ENCODE results near the gene CACYBP. TPM values are rescaled to one million over a fixed set of nuclear protein-coding genes. Genes with fewer than 3 reads are reported as not detected.
A peak's percentile ranks its signal among the peaks of the same experiment; 100 is the strongest.
"Not testable (repeated sequence)": the region's sequence is repeated elsewhere in the genome, so short reads cannot be mapped to it uniquely, and the experiment has no call there.

CACYBP gene
- total and polyA plus RNA-seq, 4 donors = 40.6 to 219 (median 65.1) TPM

DNA sequence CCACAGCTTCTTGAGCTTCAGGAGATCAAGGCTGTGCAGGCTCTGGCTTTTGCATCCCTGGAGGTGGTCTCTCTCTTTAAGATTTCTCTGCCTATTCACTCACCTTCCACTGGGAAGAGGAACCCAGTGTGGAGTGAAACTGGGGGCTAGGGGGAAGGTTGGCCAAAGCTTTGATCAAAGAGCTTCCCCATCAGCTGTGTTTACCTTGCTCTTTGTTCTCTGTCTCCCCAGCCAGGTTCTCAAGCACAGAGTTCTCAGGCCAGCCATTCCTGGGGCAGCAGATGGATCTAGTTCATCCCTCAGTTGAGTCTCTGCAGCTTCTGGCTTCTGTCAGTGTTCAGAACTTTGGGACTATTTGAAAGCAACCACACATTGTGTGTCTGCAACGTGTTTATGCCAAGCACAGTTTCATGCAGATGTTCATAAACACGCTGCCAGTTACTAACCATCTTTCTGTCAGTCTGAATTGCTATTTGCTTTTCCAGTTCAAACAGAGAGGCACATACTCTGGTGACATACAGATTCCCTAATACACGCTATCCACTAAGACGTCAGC is 40.7 kb downstream of the CACYBP start:
- no peak overlapping the region for H3K9ac ChIP-seq (ENCODE audit: insufficient read depth in 1 of 2, low read length in 2 of 2)
- H3K4me1 ChIP-seq (ENCODE audit: control insufficient read depth in 5 of 5, insufficient read depth in 5 of 5, low read length in 5 of 5) = peaks cover 0 to 10% (median 0%) of the 10 kb centered on the region in 5 donors
- WGBS, 2 donors = 68 to 73% methylated on average over 4 of the region's 4 CpGs
- H3K27ac ChIP-seq (ENCODE audit: low read depth in 1 of 2, low read length in 1 of 2) = no peak overlapping the region
- TF ChIP-seq, protein P1, sequence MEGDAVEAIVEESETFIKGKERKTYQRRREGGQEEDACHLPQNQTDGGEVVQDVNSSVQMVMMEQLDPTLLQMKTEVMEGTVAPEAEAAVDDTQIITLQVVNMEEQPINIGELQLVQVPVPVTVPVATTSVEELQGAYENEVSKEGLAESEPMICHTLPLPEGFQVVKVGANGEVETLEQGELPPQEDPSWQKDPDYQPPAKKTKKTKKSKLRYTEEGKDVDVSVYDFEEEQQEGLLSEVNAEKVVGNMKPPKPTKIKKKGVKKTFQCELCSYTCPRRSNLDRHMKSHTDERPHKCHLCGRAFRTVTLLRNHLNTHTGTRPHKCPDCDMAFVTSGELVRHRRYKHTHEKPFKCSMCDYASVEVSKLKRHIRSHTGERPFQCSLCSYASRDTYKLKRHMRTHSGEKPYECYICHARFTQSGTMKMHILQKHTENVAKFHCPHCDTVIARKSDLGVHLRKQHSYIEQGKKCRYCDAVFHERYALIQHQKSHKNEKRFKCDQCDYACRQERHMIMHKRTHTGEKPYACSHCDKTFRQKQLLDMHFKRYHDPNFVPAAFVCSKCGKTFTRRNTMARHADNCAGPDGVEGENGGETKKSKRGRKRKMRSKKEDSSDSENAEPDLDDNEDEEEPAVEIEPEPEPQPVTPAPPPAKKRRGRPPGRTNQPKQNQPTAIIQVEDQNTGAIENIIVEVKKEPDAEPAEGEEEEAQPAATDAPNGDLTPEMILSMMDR (IDR thresholded peaks at IDR 0.05; ENCODE audit: control extremely low read depth, extremely low read depth) = no peak
- ATAC-seq (ENCODE audit: insufficient read depth, low FRiP score) (no peak), DNase-seq (no peak)
- H3K36me3 ChIP-seq (ENCODE audit: control insufficient read depth in 4 of 4, insufficient read depth in 4 of 4, low read length in 4 of 4) = no peaks in the 10 kb centered on the region
- H3K9me3 ChIP-seq (ENCODE audit: control insufficient read depth in 4 of 4, insufficient read depth in 3 of 4, low read length in 3 of 4) = no peaks in the 10 kb centered on the region
- no peaks in the 10 kb centered on the region for H3K27me3 ChIP-seq (ENCODE audit: control insufficient read depth in 3 of 3, insufficient read depth in 3 of 3, low read length in 2 of 3)
- H3K4me3 ChIP-seq = no peak overlapping the region

DNA sequence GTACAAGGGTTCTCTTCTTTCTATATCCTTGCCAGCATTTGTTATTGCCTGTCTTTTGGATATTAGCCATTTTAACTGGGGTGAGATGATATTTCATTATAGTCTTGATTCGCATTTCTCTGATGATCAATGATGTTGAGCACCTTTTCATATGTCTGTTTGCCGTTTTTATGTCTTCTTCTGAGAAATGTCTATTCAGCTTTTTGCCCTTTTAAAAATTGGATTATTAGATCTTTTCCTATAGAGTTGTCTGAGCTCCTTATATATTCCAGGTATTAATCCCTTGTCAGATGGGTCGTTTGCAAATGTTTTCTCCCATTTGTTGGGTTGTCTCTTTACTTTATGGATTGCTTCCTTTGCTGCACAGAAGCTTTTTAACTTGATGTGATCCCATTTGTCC is 42.9 kb downstream of the CACYBP start:
- TF ChIP-seq, protein P1 (IDR thresholded peaks at IDR 0.05; ENCODE audit: control extremely low read depth, extremely low read depth) = no peak
- Histone ChIP-seq H3K4me1 (ENCODE audit: control insufficient read depth in 5 of 5, insufficient read depth in 5 of 5, low read length in 5 of 5) (peaks cover 0 to 10% (median 0%) of the 10 kb centered on the region in 5 donors), H3K36me3 (ENCODE audit: control insufficient read depth in 4 of 4, insufficient read depth in 4 of 4, low read length in 4 of 4) (no peaks in the 10 kb centered on the region), H3K27ac (ENCODE audit: low read depth in 1 of 2, low read length in 1 of 2) (no peak overlapping the region), H3K27me3 (ENCODE audit: control insufficient read depth in 3 of 3, insufficient read depth in 3 of 3, low read length in 2 of 3) (no peaks in the 10 kb centered on the region), H3K4me3 (no peak overlapping the region), H3K9ac (ENCODE audit: insufficient read depth in 1 of 2, low read length in 2 of 2) (no peak overlapping the region), H3K9me3 (ENCODE audit: control insufficient read depth in 4 of 4, insufficient read depth in 3 of 4, low read length in 3 of 4) (no peaks in the 10 kb centered on the region)
- no peak for DNase-seq
- WGBS, 2 donors = 73% methylated on average over 3 of the region's 3 CpGs
- no peak for ATAC-seq (ENCODE audit: insufficient read depth, low FRiP score)

DNA sequence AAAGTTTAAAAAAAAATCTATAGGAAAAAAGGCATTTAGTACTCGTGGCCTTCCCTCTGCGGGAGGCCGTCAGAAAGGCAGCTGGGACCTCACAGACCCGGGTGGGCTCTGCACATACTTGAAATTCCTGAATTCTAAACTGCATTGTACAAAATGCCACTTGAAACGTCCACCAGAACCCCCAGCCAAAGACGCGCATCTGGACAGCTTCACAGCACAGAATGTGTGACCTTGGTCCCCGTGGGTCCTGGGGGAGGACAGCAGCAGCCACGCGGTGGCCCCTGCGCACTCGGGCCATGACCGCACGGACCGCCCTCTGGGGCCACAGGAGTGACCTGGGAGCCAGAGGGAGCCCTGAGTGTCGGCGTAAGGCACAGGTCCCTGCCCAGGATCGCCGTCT is 44.1 kb downstream of the CACYBP start:
- Histone ChIP-seq H3K27me3 (ENCODE audit: control insufficient read depth in 3 of 3, insufficient read depth in 3 of 3, low read length in 2 of 3) (no peaks in the 10 kb centered on the region), H3K9ac (ENCODE audit: insufficient read depth in 1 of 2, low read length in 2 of 2) (no peak overlapping the region), H3K4me3 (no peak overlapping the region), H3K36me3 (ENCODE audit: control insufficient read depth in 4 of 4, insufficient read depth in 4 of 4, low read length in 4 of 4) (no peaks in the 10 kb centered on the region), H3K27ac (ENCODE audit: low read depth in 1 of 2, low read length in 1 of 2) (no peak overlapping the region), H3K4me1 (ENCODE audit: control insufficient read depth in 5 of 5, insufficient read depth in 5 of 5, low read length in 5 of 5) (peaks cover 0 to 10% (median 0%) of the 10 kb centered on the region in 5 donors), H3K9me3 (ENCODE audit: control insufficient read depth in 4 of 4, insufficient read depth in 3 of 4, low read length in 3 of 4) (no peaks in the 10 kb centered on the region)
- DNase-seq (peak; percentile 59 to 78 (median 77)), ATAC-seq (ENCODE audit: insufficient read depth, low FRiP score) (no peak)
- WGBS, 2 donors = 67 to 69% methylated on average over 19 of the region's 19 CpGs
- TF ChIP-seq, protein P1 (IDR thresholded peaks at IDR 0.05; ENCODE audit: control extremely low read depth, extremely low read depth) = no peak

DNA sequence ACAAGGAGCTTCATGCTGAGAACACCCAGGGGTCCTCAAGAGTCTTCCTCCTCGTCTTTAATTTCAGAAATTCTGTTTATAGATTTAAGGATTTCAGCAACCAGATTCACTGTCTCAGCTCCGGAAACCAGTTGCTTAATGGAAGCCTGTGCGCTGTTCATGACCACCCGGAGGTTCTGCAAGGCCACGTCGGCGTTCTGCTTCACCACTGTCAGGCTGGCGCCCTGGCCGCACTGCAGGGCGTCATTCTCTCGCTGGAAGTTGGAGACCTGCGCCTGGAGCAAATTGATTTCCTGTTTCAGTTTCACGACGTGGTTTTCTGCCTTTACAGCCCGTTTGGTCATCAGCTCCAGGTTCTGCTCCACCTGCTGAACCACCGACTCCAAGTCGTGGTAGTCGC is 44.8 kb downstream of the CACYBP start:
- H3K27me3 ChIP-seq (ENCODE audit: control insufficient read depth in 3 of 3, insufficient read depth in 3 of 3, low read length in 2 of 3); H3K4me3 ChIP-seq; H3K9ac ChIP-seq (ENCODE audit: insufficient read depth in 1 of 2, low read length in 2 of 2); DNase-seq; H3K36me3 ChIP-seq (ENCODE audit: control insufficient read depth in 4 of 4, insufficient read depth in 4 of 4, low read length in 4 of 4); H3K27ac ChIP-seq (ENCODE audit: low read depth in 1 of 2, low read length in 1 of 2); ATAC-seq (ENCODE audit: insufficient read depth, low FRiP score); H3K9me3 ChIP-seq (ENCODE audit: control insufficient read depth in 4 of 4, insufficient read depth in 3 of 4, low read length in 3 of 4): not testable (repeated sequence)
- 86 to 89% methylated on average over 18 of the region's 18 CpGs for WGBS, 2 donors
- peaks cover 0 to 10% (median 0%) of the 10 kb centered on the region in 5 donors for H3K4me1 ChIP-seq (ENCODE audit: control insufficient read depth in 5 of 5, insufficient read depth in 5 of 5, low read length in 5 of 5)
